Measurements from ENCODE around the gene BAZ2B. TPM values are rescaled to one million over a fixed set of nuclear protein-coding genes. Genes with fewer than 3 reads are reported as not detected.

BAZ2B gene
- total and polyA plus RNA-seq, 12 donors: 18.9 to 137 (median 68.0) TPM

DNA sequence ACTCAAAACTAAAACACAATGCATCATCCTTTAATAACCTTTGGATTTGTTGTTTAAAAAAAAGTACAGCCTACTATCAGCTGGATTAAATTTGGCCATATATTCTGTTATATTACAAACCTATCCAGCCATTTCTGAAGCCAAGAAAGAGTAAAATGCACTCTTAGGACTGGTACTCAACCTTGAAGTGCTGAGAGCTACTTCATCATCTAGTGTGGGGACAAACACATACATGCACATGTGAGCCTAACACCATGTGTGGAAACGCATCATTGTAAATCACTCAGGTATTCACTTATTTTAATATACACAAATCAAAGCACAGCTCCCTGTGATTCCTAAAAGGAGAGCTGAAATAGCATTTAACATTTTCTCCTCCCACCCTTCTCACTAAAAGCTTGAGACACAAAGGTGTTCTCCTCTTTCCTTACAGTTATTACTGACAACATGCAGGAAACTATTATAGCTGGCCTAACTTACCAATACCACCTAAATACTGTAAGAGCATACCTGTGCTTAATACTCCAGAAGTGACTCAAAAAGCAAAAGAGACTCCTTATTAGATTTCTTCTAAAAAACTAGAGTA is 7.5 kb downstream of the BAZ2B start:
- TF ChIP-seq, protein P1, sequence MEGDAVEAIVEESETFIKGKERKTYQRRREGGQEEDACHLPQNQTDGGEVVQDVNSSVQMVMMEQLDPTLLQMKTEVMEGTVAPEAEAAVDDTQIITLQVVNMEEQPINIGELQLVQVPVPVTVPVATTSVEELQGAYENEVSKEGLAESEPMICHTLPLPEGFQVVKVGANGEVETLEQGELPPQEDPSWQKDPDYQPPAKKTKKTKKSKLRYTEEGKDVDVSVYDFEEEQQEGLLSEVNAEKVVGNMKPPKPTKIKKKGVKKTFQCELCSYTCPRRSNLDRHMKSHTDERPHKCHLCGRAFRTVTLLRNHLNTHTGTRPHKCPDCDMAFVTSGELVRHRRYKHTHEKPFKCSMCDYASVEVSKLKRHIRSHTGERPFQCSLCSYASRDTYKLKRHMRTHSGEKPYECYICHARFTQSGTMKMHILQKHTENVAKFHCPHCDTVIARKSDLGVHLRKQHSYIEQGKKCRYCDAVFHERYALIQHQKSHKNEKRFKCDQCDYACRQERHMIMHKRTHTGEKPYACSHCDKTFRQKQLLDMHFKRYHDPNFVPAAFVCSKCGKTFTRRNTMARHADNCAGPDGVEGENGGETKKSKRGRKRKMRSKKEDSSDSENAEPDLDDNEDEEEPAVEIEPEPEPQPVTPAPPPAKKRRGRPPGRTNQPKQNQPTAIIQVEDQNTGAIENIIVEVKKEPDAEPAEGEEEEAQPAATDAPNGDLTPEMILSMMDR (IDR thresholded peaks at IDR 0.05): no peak
- no peak for TF ChIP-seq POLR2A (IDR thresholded peaks at IDR 0.05)
- Histone ChIP-seq H3K27ac (no peak overlapping the region), H3K27me3 (no peaks in the 10 kb centered on the region), H3K36me3 (replicated peaks in 1 of 2) (no peaks in the 10 kb centered on the region), H3K4me1 (replicated peaks in 1 of 2) (peaks cover 17 to 77% of the 10 kb centered on the region in 2 donors), H3K4me3 (no peak overlapping the region), H3K9me3 (replicated peaks in 1 of 3) (no peaks in the 10 kb centered on the region)
- 56 to 78% (median 61%) methylated on average over 1 of the region's 1 CpG for WGBS, 4 donors
- intact Hi-C loops (cut with DNase I): no loop called here
- no peak for DNase-seq

DNA sequence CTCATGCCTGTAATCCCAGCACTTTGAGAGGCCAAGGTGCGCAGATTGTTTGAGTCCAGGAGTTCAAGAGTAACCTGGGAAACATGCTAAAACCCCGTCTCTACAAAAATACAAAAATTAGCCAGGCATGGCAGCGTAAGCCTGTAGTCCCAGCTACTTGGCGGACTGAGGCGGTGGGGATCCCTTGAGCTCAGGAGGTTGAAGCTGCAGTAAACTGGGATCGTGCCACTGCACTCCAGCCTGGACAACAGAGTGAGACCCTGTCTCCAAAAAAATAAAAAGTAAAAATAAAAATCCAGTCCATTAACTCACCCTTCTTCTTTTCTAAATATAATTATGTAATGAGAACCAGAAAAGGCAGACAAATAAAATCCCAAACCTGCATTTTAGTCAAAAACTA is 8.2 kb downstream of the BAZ2B start:
- Histone ChIP-seq H3K9me3 (replicated peaks in 1 of 3) (no peaks in the 10 kb centered on the region), H3K36me3 (replicated peaks in 1 of 2) (no peaks in the 10 kb centered on the region), H3K27ac (no peak overlapping the region), H3K4me1 (replicated peaks in 1 of 2) (peaks cover 17 to 72% of the 10 kb centered on the region in 2 donors), H3K4me3 (no peak overlapping the region), H3K27me3 (no peaks in the 10 kb centered on the region)
- DNase-seq: no peak
- 91 to 98% (median 97%) methylated on average over 6 of the region's 6 CpGs for WGBS, 4 donors
- intact Hi-C loops (cut with DNase I): no loop called here
- no peak for TF ChIP-seq POLR2A (IDR thresholded peaks at IDR 0.05)
- TF ChIP-seq, protein P1 (IDR thresholded peaks at IDR 0.05): no peak

DNA sequence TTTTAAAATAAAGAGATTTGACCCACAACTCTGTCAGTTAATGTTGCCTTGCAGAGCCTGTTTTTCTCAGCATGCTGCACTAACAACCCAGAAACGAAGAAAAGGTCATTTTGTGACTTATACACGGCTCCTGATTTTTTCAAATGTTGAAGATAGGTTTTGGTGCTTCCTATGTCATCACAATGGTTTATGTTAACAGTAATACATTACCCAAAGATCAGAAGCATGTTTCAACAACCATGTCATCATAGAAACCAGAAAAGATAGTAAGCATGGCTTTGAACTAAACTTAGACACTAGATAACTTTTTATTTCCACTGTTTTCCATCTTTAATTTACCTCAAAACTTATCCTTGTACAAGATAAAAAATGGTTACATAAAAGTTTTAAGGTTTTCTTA is 10.1 kb downstream of the BAZ2B start:
- intact Hi-C loops (cut with DNase I): no loop called here
- H3K36me3 ChIP-seq (replicated peaks in 1 of 2): no peaks in the 10 kb centered on the region

DNA sequence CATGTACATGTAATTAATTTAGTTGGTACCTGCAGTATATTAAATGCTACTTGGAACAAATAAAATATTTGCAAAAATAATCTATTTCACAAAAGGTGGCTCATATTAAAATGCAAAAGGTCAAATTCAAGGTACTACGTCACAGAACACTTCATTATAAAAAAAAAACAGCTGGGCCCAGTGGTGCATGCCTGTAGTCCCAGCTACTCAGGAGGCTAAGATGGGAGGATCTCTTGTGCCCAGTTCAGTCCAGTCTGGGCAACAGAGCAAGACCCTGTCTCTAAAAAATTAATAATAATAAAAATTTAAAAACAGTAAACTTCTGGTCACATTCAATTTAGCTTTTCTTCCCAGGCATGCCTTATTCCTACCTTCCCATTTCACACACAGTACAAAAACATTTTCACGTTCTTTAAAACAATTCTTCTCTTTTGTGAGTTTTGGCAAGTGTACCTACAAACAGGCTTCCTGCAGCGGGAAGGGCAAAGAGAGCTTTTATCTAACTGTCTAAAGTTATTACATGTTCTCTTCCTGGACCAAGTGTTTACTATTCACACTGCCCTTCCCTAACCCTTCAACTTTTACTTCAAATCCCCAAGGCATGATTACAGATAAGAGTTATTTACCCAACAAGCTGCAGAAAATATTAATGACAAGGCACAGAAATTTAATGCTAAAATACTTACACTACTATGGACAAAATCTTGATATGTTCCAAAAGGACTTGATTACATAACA is 10.7 kb downstream of the BAZ2B start:
- WGBS, 4 donors: 8 to 21% (median 17%) methylated on average over 3 of the region's 3 CpGs
- no peak for DNase-seq
- TF ChIP-seq, protein P1 (IDR thresholded peaks at IDR 0.05): no peak
- no peak for TF ChIP-seq POLR2A (IDR thresholded peaks at IDR 0.05)
- no peaks in the 10 kb centered on the region for H3K9me3 ChIP-seq (replicated peaks in 1 of 3)
- H3K4me3 ChIP-seq: no peak overlapping the region
- no peaks in the 10 kb centered on the region for H3K36me3 ChIP-seq (replicated peaks in 1 of 2)
- H3K4me1 ChIP-seq (replicated peaks in 1 of 2): peaks cover 10 to 48% of the 10 kb centered on the region in 2 donors
- H3K27ac ChIP-seq: peak overlapping the region in 3 of 5 donors; percentile 19 to 56 (median 33)
- intact Hi-C loops (cut with DNase I): no loop called here
- H3K27me3 ChIP-seq: no peaks in the 10 kb centered on the region

More for the DNA sequence above, 10.1 kb downstream of the BAZ2B start:
- Histone ChIP-seq H3K27ac (peak overlapping the region in 4 of 5 donors; percentile 19 to 56 (median 42)), H3K4me1 (replicated peaks in 1 of 2) (peaks cover 16 to 54% of the 10 kb centered on the region in 2 donors), H3K4me3 (no peak overlapping the region), H3K27me3 (no peaks in the 10 kb centered on the region), H3K9me3 (replicated peaks in 1 of 3) (no peaks in the 10 kb centered on the region)
- no peak for TF ChIP-seq POLR2A (IDR thresholded peaks at IDR 0.05)
- TF ChIP-seq, protein P1 (IDR thresholded peaks at IDR 0.05): no peak
- WGBS, 4 donors: 15 to 24% (median 21%) methylated on average over 2 of the region's 2 CpGs
- DNase-seq: no peak

Measured in adrenal gland (tissue), 12 donors.